MCF 10A (cell line): ENCODE data around the gene MRPL14. TPM values are rescaled to one million over a fixed set of nuclear protein-coding genes. Genes with fewer than 3 reads are reported as not detected.

Experiments used
- BruUV-seq: library from RNA; stranded (reverse); fragments of 400-500 nt; replicated peaks from 2 replicates; lab custom pipeline; 2021; lab: Mats Ljungman, UMichigan
- CTCF ChIA-PET: fragments of 300-600 bp; sonication (Branson Sonifier 250); formaldehyde crosslinking; extraction: SDS; loops from one replicate; lab custom pipeline; 2021; ENCODE audit warnings: antibody characterized with exemption, inconsistent platforms; lab: Yijun Ruan, JAX
- POLR2A ChIA-PET: fragments of 300-600, 350-650 bp; sonication (Branson Sonifier 250); formaldehyde crosslinking; extraction: SDS; loops from one replicate; lab custom pipeline; 2020; ENCODE audit warnings: antibody characterized with exemption, inconsistent platforms; lab: Yijun Ruan, JAX
- DNase-seq: peaks from one replicate; pipeline ENCODE4 v3.0.0-alpha.2; 2018; ENCODE audit not compliant: unreplicated experiment
- H3K27ac Mint-ChIP-seq: one replicate; pipeline ENCODE4 v1.8.0; 2022; ENCODE audit warnings: mild to moderate bottlenecking, low read depth, mixed read lengths; ENCODE audit not compliant: unreplicated experiment
- H3K27me3 Mint-ChIP-seq: one replicate; pipeline ENCODE4 v1.8.0; 2022; ENCODE audit warnings: mixed read lengths; ENCODE audit not compliant: insufficient read depth, unreplicated experiment
- H3K36me3 Mint-ChIP-seq: one replicate; pipeline ENCODE4 v1.8.0; 2022; ENCODE audit warnings: mild to moderate bottlenecking, moderate library complexity, mixed read lengths; ENCODE audit not compliant: insufficient read depth, unreplicated experiment
- H3K4me1 Mint-ChIP-seq: one replicate; pipeline ENCODE4 v1.8.0; 2022; ENCODE audit warnings: mixed read lengths; ENCODE audit not compliant: insufficient read depth, unreplicated experiment
- H3K4me3 Mint-ChIP-seq: one replicate; pipeline ENCODE4 v1.8.0; 2022; ENCODE audit warnings: mild to moderate bottlenecking, moderate library complexity, mixed read lengths; ENCODE audit not compliant: unreplicated experiment
- H3K9me3 Mint-ChIP-seq: one replicate; pipeline ENCODE4 v1.8.0; 2022; ENCODE audit warnings: mixed read lengths; ENCODE audit not compliant: unreplicated experiment
- CTCF ChIP-seq: fragments of 200-600 bp; IDR thresholded peaks from one replicate; pipeline ENCODE4 v1.8.0; 2022; ENCODE audit warnings: antibody characterized with exemption, mild to moderate bottlenecking; ENCODE audit not compliant: unreplicated experiment
- intact Hi-C: fragments of 100-400 bp; cut with micrococcal nuclease; formaldehyde crosslinking; loops from 2 replicates; pipeline ENCODE4 v1.14.1; 2022
- total RNA-seq: library from RNA; stranded (reverse); gene quantifications from 2 replicates; pipeline ENCODE4 v1.2.3, GENCODE V29; 2022

The MRPL14 gene
- total RNA-seq, 1 experiment from 2014 or later = 66.8 TPM

- CTCF ChIA-PET = interaction anchor here (0.9 to 1.2 kb wide), 2 partner anchors 19 to 35 kb away, joined by 3 to 5 read pairs; no protein-coding TSS in a partner anchor
- peaks cover 44% of the 10 kb centered on the region for H3K4me1 Mint-ChIP-seq
- DNase-seq = peak; percentile 59
- peak overlapping the region; percentile 16 for H3K27ac Mint-ChIP-seq
- H3K27me3 Mint-ChIP-seq = no peaks in the 10 kb centered on the region
- no peaks in the 10 kb centered on the region for H3K9me3 Mint-ChIP-seq
- peaks cover 52% of the 10 kb centered on the region for H3K36me3 Mint-ChIP-seq
- no peak for TF ChIP-seq CTCF
- POLR2A ChIA-PET = interaction anchor here (1.4 to 1.6 kb wide), 2 partner anchors 9 to 12 kb away, joined by 3 to 4 read pairs; partner anchors contain the start of genes MRPL14 and TMEM63B
- no TSS peak for BruUV-seq
- H3K4me3 Mint-ChIP-seq = no peak overlapping the region
- intact Hi-C loops = no loop called here
Observed at GRCh38 chr6:44115866-44116265, 11.4 kb downstream of the MRPL14 start.

GRCh38 chr6:44113414-44113813, 13.8 kb downstream of the MRPL14 start:
- ChIA-PET CTCF (interaction anchor here (0.6 kb wide), 1 partner anchor 108 kb away, joined by 4 read pairs; no protein-coding TSS in a partner anchor), POLR2A (no interaction called here)
- H3K4me1 Mint-ChIP-seq = peaks cover 31% of the 10 kb centered on the region
- no peaks in the 10 kb centered on the region for H3K27me3 Mint-ChIP-seq
- H3K27ac Mint-ChIP-seq = no peak overlapping the region
- peak; percentile 4 for TF ChIP-seq CTCF
- no peak for DNase-seq
- intact Hi-C loops = no loop called here
- peaks cover 62% of the 10 kb centered on the region for H3K36me3 Mint-ChIP-seq
- no peak overlapping the region for H3K4me3 Mint-ChIP-seq
- H3K9me3 Mint-ChIP-seq = no peaks in the 10 kb centered on the region
- BruUV-seq = no TSS peak

- peaks cover 17% of the 10 kb centered on the region for H3K4me1 Mint-ChIP-seq
- no TSS peak for BruUV-seq
- H3K27me3 Mint-ChIP-seq = no peaks in the 10 kb centered on the region
- intact Hi-C loops = no loop called here
- peak overlapping the region; percentile 20 for H3K27ac Mint-ChIP-seq
- H3K36me3 Mint-ChIP-seq = peaks cover 67% of the 10 kb centered on the region
- CTCF ChIA-PET = interaction anchor here (0.6 to 3.4 kb wide), 6 partner anchors 12 to 361 kb away, joined by 3 to 21 read pairs (median 4); no protein-coding TSS in a partner anchor
- no peak for DNase-seq
- no peaks in the 10 kb centered on the region for H3K9me3 Mint-ChIP-seq
- POLR2A ChIA-PET = no interaction called here
- no peak overlapping the region for H3K4me3 Mint-ChIP-seq
- no peak for TF ChIP-seq CTCF
Observed at GRCh38 chr6:44111434-44112417, 15.5 kb downstream of the MRPL14 start.

GRCh38 chr6:44110966-44111365, 16.3 kb downstream of the MRPL14 start:
- no peak for DNase-seq
- BruUV-seq = no TSS peak
- Mint-ChIP-seq H3K4me3 (no peak overlapping the region), H3K4me1 (peaks cover 9% of the 10 kb centered on the region), H3K36me3 (peaks cover 67% of the 10 kb centered on the region), H3K27ac (peak overlapping the region; percentile 20), H3K9me3 (no peaks in the 10 kb centered on the region), H3K27me3 (no peaks in the 10 kb centered on the region)
- intact Hi-C loops = no loop called here
- TF ChIP-seq CTCF = no peak
- POLR2A ChIA-PET = interaction anchor here (0.6 kb wide), 1 partner anchor 465 kb away, joined by 3 read pairs; no protein-coding TSS in a partner anchor
- CTCF ChIA-PET = interaction anchor here (0.6 to 3.4 kb wide), 4 partner anchors 11 to 322 kb away, joined by 4 to 21 read pairs (median 6); no protein-coding TSS in a partner anchor
